Heart right ventricle (tissue), 16 donors: ENCODE results near the gene ACTR10. TPM values are rescaled to one million over a fixed set of nuclear protein-coding genes. Genes with fewer than 3 reads are reported as not detected.

ENCODE experiments used
- ATAC-seq, 8 donors: fragments of 200-7000 bp; cut with Tn5 transposase; one replicate each; pipeline ENCODE4 v1.9.1; 2020; ENCODE audit warnings: mild to moderate bottlenecking in 8 of 8, moderate library complexity in 8 of 8, moderate number of reproducible peaks in 1 of 8
- DNase-seq, 2 donors: peaks; one replicate each; pipeline ENCODE4 v3.0.0-alpha.2; 2020
- H3K27ac ChIP-seq, 10 donors: fragments of 200-600 bp; sonication (generic) in 2 of 10; one replicate each; pipeline versions ENCODE4 v1.5.0 to v1.8.0; 2020 to 2022; ENCODE audit warnings: mild to moderate bottlenecking in 3 of 10
- H3K27me3 ChIP-seq, 7 donors: fragments of 200-600 bp; one replicate each; pipeline ENCODE4 v1.8.0; 2021 to 2022; ENCODE audit warnings: mild to moderate bottlenecking in 2 of 7
- H3K36me3 ChIP-seq, 9 donors: fragments of 200-600 bp; sonication (generic) in 1 of 9; one replicate each; pipeline versions ENCODE4 v1.5.0 to v1.8.0; 2020 to 2022; ENCODE audit warnings: mild to moderate bottlenecking in 2 of 9
- H3K4me1 ChIP-seq, 9 donors: fragments of 200-600 bp; sonication (generic) in 1 of 9; one replicate each; pipeline versions ENCODE4 v1.5.0 to v1.8.0; 2020 to 2022; ENCODE audit warnings: mild to moderate bottlenecking in 4 of 9
- H3K4me3 ChIP-seq, 10 donors: fragments of 200-600 bp; sonication (generic) in 2 of 10; one replicate each; pipeline versions ENCODE4 v1.5.0 to v1.8.0; 2020 to 2022; ENCODE audit warnings: mild to moderate bottlenecking in 7 of 10, moderate library complexity in 2 of 10
- H3K9me3 ChIP-seq, 11 donors: fragments of 200-600 bp in 10 of 11; sonication (generic) in 2 of 11; one replicate each; pipeline versions ENCODE4 v1.5.0 to v1.8.0; 2013 to 2022; ENCODE audit warnings: mild to moderate bottlenecking in 2 of 11, control low read depth in 1 of 11, moderate library complexity in 1 of 11
- WGBS, 2 donors: extraction: QIAGEN DNeasy Blood & Tissue Kit; methylation state at CpG; one replicate each; pipeline ENCODE4 v1.1.7; 2013; ENCODE audit warnings: inconsistent platforms in 1 of 2; 5-methylcytosine and 5-hydroxymethylcytosine counted together
- intact Hi-C, 10 donors: fragments of 100-400 bp; cut with DNase I; formaldehyde crosslinking; loops; one replicate each; pipeline versions ENCODE4 v1.11.1 to v1.14.2; 2022
- polyA plus RNA-seq, 2 donors: library from polyadenylated mRNA; stranded (reverse); fragments of 200-250 nt; gene quantifications; one replicate each; pipeline ENCODE4 v1.2.3, GENCODE V29; 2013
- total RNA-seq, 10 donors: library from RNA; stranded (reverse); fragmentation: NEBNext Ultra II Directional in 3 of 10; extraction: Animal tissue kit (Norgen Biotek cat#: 25700) in 3 of 10; gene quantifications; one replicate each; pipeline versions ENCODE4 v1.2.1 to v1.2.4, GENCODE V29; 2021 to 2023
- TF ChIP-seq, protein P1 (sequence below), 9 donors: fragments of 200-600 bp; sonication (generic) in 2 of 9; IDR thresholded peaks; one replicate each; pipeline versions ENCODE4 v1.5.0 to v1.8.0; 2021 to 2022; ENCODE audit warnings: antibody characterized with exemption in 9 of 9, mild to moderate bottlenecking in 5 of 9, moderate library complexity in 1 of 9
- donor health status: Arrhythmogenic right ventricular cardiomyopathy.
- donor health status: ischemic (EF 13 %, LVEDD 7.1; RV severe dilation, severe dysfunction).
- donor health status: healthy with polysubstance abuse.
- donor health status: DM: no; HTN: yes; CAD: no.
- donor health status: DM: no; HTN: no; CAD: no.
- donor health status: ischemic (EF 25% LVEDD 6.9; RV normal size, moderate dysfunction).
- donor health status: ischemic (EF 25% LVEDD 5.7; RV mildly dilated, moderate dysfunction).
- donor health status: healthy.
- donor health status: DM: yes; HTN: yes; CAD: no.
- donor health status: Ischemic cardiomyopathy.
- donor health status: ischemic (EF 35%, LVEDD 5.7; RV mildly dilated, moderate dysfunction).
- donor health status: nonischemic (EF 11% LVEDD 7.7; RV severe dilation, severe dysfunction).
- donor health status: DM: yes; HTN: yes; CAD: no.
- donor health status: PGD.
- donor health status: ischemic (EF 29% LVEDD 5.4; RV normal size, mild dysfunction).
- donor health status: nonischemic (EF 23%, LVEDD 6.1; RV moderate dilation, normal function).

ACTR10 gene
- total and polyA plus RNA-seq, 12 donors: 60.5 to 88.9 (median 72.8) TPM

DNA sequence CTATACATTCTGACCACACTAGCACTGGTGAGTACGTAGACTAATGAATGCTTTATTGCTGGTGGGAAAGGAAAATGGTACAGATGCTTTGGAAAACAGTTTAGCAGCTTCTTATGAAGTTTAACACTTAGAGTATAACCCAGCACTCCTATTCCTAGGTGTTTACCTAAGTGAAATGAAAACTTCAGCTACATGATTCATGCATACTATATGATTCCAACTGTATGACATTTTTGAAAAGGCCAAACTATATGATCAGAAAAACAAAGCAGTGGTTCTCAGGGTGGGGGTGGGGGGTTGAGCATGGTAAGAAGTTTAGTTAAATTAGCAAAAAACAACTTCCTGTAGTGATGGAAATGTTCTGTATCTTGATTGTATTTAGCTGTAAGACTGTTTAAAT lies 76.3 kb downstream of the ACTR10 start:
- WGBS, 2 donors: 74 to 78% methylated on average over 1 of the region's 1 CpG
- ATAC-seq (no peak), DNase-seq (no peak)
- no peak overlapping the region for H3K4me3 ChIP-seq
- no peaks in the 10 kb centered on the region for H3K9me3 ChIP-seq
- H3K27ac ChIP-seq: peak overlapping the region in 1 of 10 donors; percentile 3
- TF ChIP-seq, protein P1, sequence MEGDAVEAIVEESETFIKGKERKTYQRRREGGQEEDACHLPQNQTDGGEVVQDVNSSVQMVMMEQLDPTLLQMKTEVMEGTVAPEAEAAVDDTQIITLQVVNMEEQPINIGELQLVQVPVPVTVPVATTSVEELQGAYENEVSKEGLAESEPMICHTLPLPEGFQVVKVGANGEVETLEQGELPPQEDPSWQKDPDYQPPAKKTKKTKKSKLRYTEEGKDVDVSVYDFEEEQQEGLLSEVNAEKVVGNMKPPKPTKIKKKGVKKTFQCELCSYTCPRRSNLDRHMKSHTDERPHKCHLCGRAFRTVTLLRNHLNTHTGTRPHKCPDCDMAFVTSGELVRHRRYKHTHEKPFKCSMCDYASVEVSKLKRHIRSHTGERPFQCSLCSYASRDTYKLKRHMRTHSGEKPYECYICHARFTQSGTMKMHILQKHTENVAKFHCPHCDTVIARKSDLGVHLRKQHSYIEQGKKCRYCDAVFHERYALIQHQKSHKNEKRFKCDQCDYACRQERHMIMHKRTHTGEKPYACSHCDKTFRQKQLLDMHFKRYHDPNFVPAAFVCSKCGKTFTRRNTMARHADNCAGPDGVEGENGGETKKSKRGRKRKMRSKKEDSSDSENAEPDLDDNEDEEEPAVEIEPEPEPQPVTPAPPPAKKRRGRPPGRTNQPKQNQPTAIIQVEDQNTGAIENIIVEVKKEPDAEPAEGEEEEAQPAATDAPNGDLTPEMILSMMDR (IDR thresholded peaks at IDR 0.05): no peak
- intact Hi-C loops: no loop called here
- H3K4me1 ChIP-seq: peaks cover 0 to 65% (median 37%) of the 10 kb centered on the region in 9 donors
- H3K36me3 ChIP-seq: peaks cover 0 to 92% (median 34%) of the 10 kb centered on the region in 9 donors
- no peaks in the 10 kb centered on the region for H3K27me3 ChIP-seq

DNA sequence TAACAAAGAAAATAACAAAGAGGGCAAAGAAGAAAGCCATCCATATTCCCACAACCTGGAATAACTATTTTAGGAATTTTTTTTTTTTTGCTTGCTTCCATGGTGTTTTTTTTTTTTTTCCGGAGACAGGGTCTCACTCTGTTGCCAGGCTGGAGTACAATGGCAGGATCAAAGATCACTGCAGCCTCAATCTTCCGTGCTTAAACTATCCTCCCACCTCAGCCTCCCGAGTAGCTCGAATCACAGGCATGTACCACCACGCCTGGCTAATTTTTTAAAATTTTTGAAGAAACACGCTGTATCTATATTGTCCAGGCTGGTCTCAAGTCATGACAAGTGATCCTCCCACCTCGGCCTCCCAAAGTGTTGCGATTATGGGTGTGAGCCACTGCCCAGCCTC lies 78.2 kb downstream of the ACTR10 start:
- Histone ChIP-seq H3K27me3 (no peaks in the 10 kb centered on the region), H3K4me3 (no peak overlapping the region), H3K4me1 (peaks cover 0 to 65% (median 37%) of the 10 kb centered on the region in 9 donors), H3K27ac (no peak overlapping the region), H3K36me3 (peaks cover 0 to 84% (median 27%) of the 10 kb centered on the region in 9 donors), H3K9me3 (no peaks in the 10 kb centered on the region)
- no peak for DNase-seq
- 95 to 97% methylated on average over 8 of the region's 8 CpGs for WGBS, 2 donors
- TF ChIP-seq, protein P1 (IDR thresholded peaks at IDR 0.05): no peak
- intact Hi-C loops: no loop called here
- no peak for ATAC-seq

DNA sequence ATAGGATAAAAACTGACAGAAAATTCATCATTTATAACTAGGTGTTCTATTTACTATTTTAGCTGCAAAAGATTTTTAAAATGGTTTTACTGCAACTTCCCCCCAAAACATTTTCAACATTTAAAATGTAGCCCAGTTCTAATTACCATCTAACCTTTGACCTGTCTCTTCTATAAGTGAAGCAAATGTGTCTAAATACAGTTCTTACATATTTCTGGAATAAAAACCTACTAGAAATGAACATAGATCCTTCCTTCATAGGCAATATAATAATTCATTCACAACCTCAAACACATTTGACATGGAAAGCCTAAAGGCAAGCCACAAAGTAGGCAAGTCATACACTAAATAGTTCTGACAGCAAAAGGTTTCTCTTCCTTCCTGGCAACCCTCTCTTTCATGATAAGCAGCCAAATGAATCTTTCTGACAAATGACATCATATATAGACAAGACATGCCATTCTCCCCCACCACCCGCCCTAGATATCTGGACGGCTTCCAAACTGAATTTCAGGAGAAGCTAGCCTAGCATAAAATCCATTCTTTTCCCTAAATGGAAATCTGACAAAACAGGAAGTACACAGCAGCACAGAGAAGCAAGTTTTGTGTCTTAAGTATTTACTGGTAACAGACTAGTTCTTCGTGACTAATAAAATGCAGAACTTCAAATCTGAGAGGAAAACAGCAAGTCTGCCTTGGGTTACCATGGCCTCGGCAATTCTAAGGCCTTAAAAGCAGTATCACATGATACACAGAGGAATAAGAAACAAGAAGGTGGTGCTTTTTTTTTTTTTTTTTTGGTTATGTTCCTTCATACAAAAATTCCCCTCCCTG lies 81.2 kb downstream of the ACTR10 start:
- peaks cover 0 to 84% (median 35%) of the 10 kb centered on the region in 9 donors for H3K36me3 ChIP-seq
- H3K9me3 ChIP-seq: no peaks in the 10 kb centered on the region
- H3K27me3 ChIP-seq: no peaks in the 10 kb centered on the region
- TF ChIP-seq, protein P1 (IDR thresholded peaks at IDR 0.05): no peak
- H3K27ac ChIP-seq: peak overlapping the region in 9 of 10 donors; percentile 49 to 81 (median 78)
- intact Hi-C loops: no loop called here
- ATAC-seq (peak; percentile 57 to 90 (median 76)), DNase-seq (peak in 1 of 2 donors; percentile 65)
- H3K4me1 ChIP-seq: peaks cover 0 to 56% (median 46%) of the 10 kb centered on the region in 9 donors
- peak overlapping the region in 2 of 10 donors; percentile 6 to 18 for H3K4me3 ChIP-seq
- 6 to 10% methylated on average over 4 of the region's 4 CpGs for WGBS, 2 donors

DNA sequence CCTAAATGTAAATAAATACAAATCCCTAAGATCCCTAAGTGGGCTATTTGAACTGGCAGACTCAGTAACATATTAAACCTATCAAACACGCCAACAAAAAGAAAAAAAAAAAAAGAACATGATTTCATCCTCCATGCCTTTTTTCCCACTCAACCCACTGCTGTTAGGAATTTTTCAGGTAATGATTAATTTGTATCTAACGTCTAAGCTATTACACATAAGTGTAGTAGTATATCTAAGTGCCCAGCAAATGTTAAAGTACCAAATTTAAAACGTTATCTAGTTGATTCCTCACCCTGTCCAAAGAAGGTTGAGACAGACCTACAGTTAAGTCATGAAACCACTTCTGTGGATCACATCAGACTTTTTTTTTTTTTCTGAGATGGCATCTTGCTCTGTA lies 82.0 kb downstream of the ACTR10 start:
- H3K27ac ChIP-seq: peak overlapping the region in 8 of 10 donors; percentile 57 to 81 (median 78)
- no peak overlapping the region for H3K4me3 ChIP-seq
- H3K4me1 ChIP-seq: peaks cover 0 to 52% (median 42%) of the 10 kb centered on the region in 9 donors
- TF ChIP-seq, protein P1 (IDR thresholded peaks at IDR 0.05): no peak
- DNase-seq (no peak), ATAC-seq (peak in 4 of 8 donors; percentile 10 to 43 (median 38))
- intact Hi-C loops: no loop called here
- H3K27me3 ChIP-seq: no peaks in the 10 kb centered on the region
- no peaks in the 10 kb centered on the region for H3K9me3 ChIP-seq
- H3K36me3 ChIP-seq: peaks cover 0 to 86% (median 38%) of the 10 kb centered on the region in 9 donors
- 39 to 48% methylated on average over 3 of the region's 3 CpGs for WGBS, 2 donors
